Osteoblast (primary cell): ENCODE measurements around the gene EBPL. TPM values are rescaled to one million over a fixed set of nuclear protein-coding genes. Genes with fewer than 3 reads are reported as not detected.
A peak's percentile ranks its signal among the peaks of the same experiment; 100 is the strongest.

Source experiments
- DNase-seq: peaks from one replicate; pipeline ENCODE4 v3.0.0; 2011; ENCODE audit warnings: low spot score, mixed read lengths; ENCODE audit not compliant: insufficient read length; ENCODE audit errors: missing footprints
- H2AFZ ChIP-seq: 2 replicates; pipeline ENCODE4 v1.6.0; 2011; ENCODE audit warnings: mild to moderate bottlenecking, low read length
- H3K27ac ChIP-seq: 2 replicates; pipeline ENCODE4 v1.5.1; 2011; ENCODE audit warnings: mild to moderate bottlenecking, low read depth, low read length, moderate library complexity
- H3K27me3 ChIP-seq: 2 replicates; pipeline ENCODE4 v1.6.0; 2012; ENCODE audit warnings: mild to moderate bottlenecking, control low read depth, inconsistent platforms, low read length, moderate library complexity; ENCODE audit not compliant: insufficient read depth
- H3K36me3 ChIP-seq: 2 replicates; pipeline ENCODE4 v1.5.1; 2011; ENCODE audit warnings: mild to moderate bottlenecking, low read length, control low read depth, moderate library complexity; ENCODE audit not compliant: insufficient read depth
- H3K4me1 ChIP-seq: 2 replicates; pipeline ENCODE4 v1.5.1; 2011; ENCODE audit warnings: mild to moderate bottlenecking, low read length, control low read depth, moderate library complexity; ENCODE audit not compliant: insufficient read depth
- H3K4me2 ChIP-seq: 2 replicates; pipeline ENCODE4 v1.6.0; 2011; ENCODE audit warnings: mild to moderate bottlenecking, low read length; ENCODE audit not compliant: insufficient read depth
- H3K4me3 ChIP-seq: fragments of 200-600 bp; sonication (generic); 3 replicates; pipeline ENCODE4 v1.5.1; 2012; ENCODE audit warnings: mild to moderate bottlenecking, low read length, inconsistent platforms; ENCODE audit not compliant: insufficient read depth
- H3K79me2 ChIP-seq: 2 replicates; pipeline ENCODE4 v1.6.0; 2012; ENCODE audit warnings: mild to moderate bottlenecking, low read length, control low read depth, inconsistent platforms; ENCODE audit not compliant: insufficient read depth
- H3K9me3 ChIP-seq: 2 replicates; pipeline ENCODE4 v1.5.1; 2011; ENCODE audit warnings: low read depth, low read length, control low read depth
- H4K20me1 ChIP-seq: 2 replicates; pipeline ENCODE4 v1.6.0; 2012; ENCODE audit warnings: mild to moderate bottlenecking, low read length, control low read depth; ENCODE audit not compliant: insufficient read depth
- CTCF ChIP-seq: IDR thresholded peaks from 2 replicates; pipeline ENCODE4 v1.5.1; 2011; ENCODE audit warnings: mild to moderate bottlenecking, low read depth, low read length, moderate library complexity; ENCODE audit errors: extremely low read depth
- total RNA-seq: library from RNA; depleted of rRNA; stranded (reverse); fragments of >200 nt; gene quantifications from 2 replicates; pipeline ENCODE4 v1.2.3, GENCODE V29; 2012

The EBPL gene
- total RNA-seq, 1 donor = 26.1 TPM

- H2AFZ ChIP-seq = no peak overlapping the region
- peaks cover 4% of the 10 kb centered on the region for H3K4me1 ChIP-seq
- no peak for DNase-seq
- no peaks in the 10 kb centered on the region for H3K9me3 ChIP-seq
- H3K36me3 ChIP-seq = no peaks in the 10 kb centered on the region
- no peaks in the 10 kb centered on the region for H3K27me3 ChIP-seq
- no peak for TF ChIP-seq CTCF
- H3K27ac ChIP-seq = no peak overlapping the region
- H3K4me2 ChIP-seq = no peak overlapping the region
- no peak overlapping the region for H3K4me3 ChIP-seq
- H4K20me1 ChIP-seq = peaks cover 10% of the 10 kb centered on the region
- peaks cover 39% of the 10 kb centered on the region for H3K79me2 ChIP-seq
Observed at GRCh38 chr13:49683489-49683888, 7.8 kb downstream of the EBPL start.

- TF ChIP-seq CTCF = no peak
Observed at GRCh38 chr13:49681842-49682435, 9.3 kb downstream of the EBPL start.

GRCh38 chr13:49679246-49679645 lies 12.0 kb downstream of the EBPL start:
- peaks cover 26% of the 10 kb centered on the region for H3K79me2 ChIP-seq
- DNase-seq = no peak

More at GRCh38 chr13:49681842-49682435, 9.3 kb downstream of the EBPL start:
- Histone ChIP-seq H3K79me2 (peaks cover 38% of the 10 kb centered on the region), H3K27ac (no peak overlapping the region), H3K36me3 (no peaks in the 10 kb centered on the region), H4K20me1 (peaks cover 10% of the 10 kb centered on the region), H2AFZ (no peak overlapping the region), H3K27me3 (no peaks in the 10 kb centered on the region), H3K9me3 (no peaks in the 10 kb centered on the region), H3K4me2 (no peak overlapping the region), H3K4me1 (peaks cover 4% of the 10 kb centered on the region), H3K4me3 (no peak overlapping the region)
- DNase-seq = no peak

More at GRCh38 chr13:49679246-49679645, 12.0 kb downstream of the EBPL start:
- Histone ChIP-seq H3K4me1 (peaks cover 4% of the 10 kb centered on the region), H3K4me2 (no peak overlapping the region), H3K27ac (no peak overlapping the region), H4K20me1 (peaks cover 3% of the 10 kb centered on the region), H3K27me3 (no peaks in the 10 kb centered on the region), H3K36me3 (no peaks in the 10 kb centered on the region), H3K9me3 (no peaks in the 10 kb centered on the region), H3K4me3 (no peak overlapping the region), H2AFZ (no peak overlapping the region)
- TF ChIP-seq CTCF = peak; percentile 39
